Muscle layer of colon (tissue), 2 donors: ENCODE data around the gene DYSF.

Experiments
- H3K27ac ChIP-seq: one replicate; pipeline ENCODE4 v1.7.0; 2013; ENCODE audit warnings: low read depth, mild to moderate bottlenecking, low read length, moderate library complexity
- H3K27me3 ChIP-seq, 2 donors: one replicate each; pipeline ENCODE4 v1.7.0; 2013; ENCODE audit warnings: low read length in 2 of 2, mild to moderate bottlenecking in 2 of 2; ENCODE audit not compliant: insufficient read depth in 2 of 2, control insufficient read depth in 1 of 2
- H3K36me3 ChIP-seq: one replicate; pipeline ENCODE4 v1.7.0; 2013; ENCODE audit warnings: mild to moderate bottlenecking, low read length; ENCODE audit not compliant: insufficient read depth
- H3K4me1 ChIP-seq: one replicate; pipeline ENCODE4 v1.7.0; 2013; ENCODE audit warnings: mild to moderate bottlenecking, low read length; ENCODE audit not compliant: insufficient read depth
- H3K4me3 ChIP-seq, 2 donors: one replicate each; pipeline ENCODE4 v1.7.0; 2013; ENCODE audit warnings: low read length in 2 of 2, low read depth in 1 of 2, mild to moderate bottlenecking in 1 of 2, moderate library complexity in 1 of 2
- H3K9ac ChIP-seq: one replicate; pipeline ENCODE4 v1.7.0; 2013; ENCODE audit warnings: low read length
- H3K9me3 ChIP-seq: one replicate; pipeline ENCODE4 v1.7.0; 2013; ENCODE audit warnings: mild to moderate bottlenecking, low read length
- donor health status: abdominal sarcoma.
- donor health status: Adenocarcinoma of cecum.

The DYSF gene

DNA sequence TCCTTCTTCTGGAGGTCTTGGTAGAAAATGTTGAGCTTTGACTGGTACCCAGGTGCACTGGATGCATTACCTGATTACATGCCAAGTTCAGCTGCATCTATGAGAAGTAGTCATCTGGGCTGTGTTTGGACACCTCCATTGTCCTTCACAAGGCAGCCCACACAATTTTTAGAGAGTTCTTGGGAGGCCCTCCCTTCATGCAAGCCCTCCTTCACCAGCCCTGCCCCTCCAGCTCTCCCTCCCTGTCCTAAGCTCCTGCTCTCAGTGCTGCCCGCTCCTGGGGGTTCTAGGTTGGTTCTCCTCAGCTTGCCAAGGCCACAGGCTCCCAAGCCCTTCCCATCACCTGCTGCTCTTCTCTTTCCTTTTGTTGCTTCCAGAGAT, 148.7 kb downstream of the DYSF start:
- H3K9me3 ChIP-seq, result no peaks in the 10 kb centered on the region
- H3K27ac ChIP-seq, result no peak overlapping the region
- H3K36me3 ChIP-seq, result peaks cover 8% of the 10 kb centered on the region
- no peaks in the 10 kb centered on the region for H3K4me1 ChIP-seq
- no peaks in the 10 kb centered on the region for H3K27me3 ChIP-seq
- no peak overlapping the region for H3K9ac ChIP-seq
- no peak overlapping the region for H3K4me3 ChIP-seq

DNA sequence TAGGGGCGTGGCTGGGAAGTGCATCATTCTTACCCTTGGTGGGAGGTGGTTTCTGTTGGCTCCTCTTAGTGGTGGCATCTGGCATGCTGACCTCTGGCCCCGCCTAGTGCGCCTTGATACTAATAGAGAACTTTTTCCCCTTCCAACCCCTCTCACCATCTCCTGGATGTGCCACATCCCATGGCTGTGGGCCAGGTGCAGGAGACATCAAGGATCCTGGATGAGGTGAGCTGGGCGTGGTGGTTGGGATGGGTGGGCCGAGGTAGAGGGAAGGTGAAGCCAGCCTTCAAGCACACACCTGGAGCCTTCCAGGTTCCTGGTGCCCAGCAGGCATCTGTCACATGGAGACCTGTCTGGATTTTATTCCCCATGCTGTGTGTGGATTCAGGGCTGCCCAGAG, 149.2 kb downstream of the DYSF start:
- peaks cover 8% of the 10 kb centered on the region for H3K36me3 ChIP-seq
- H3K4me3 ChIP-seq, result no peak overlapping the region
- H3K27me3 ChIP-seq, result no peaks in the 10 kb centered on the region
- H3K27ac ChIP-seq, result no peak overlapping the region
- no peaks in the 10 kb centered on the region for H3K9me3 ChIP-seq
- no peaks in the 10 kb centered on the region for H3K4me1 ChIP-seq
- H3K9ac ChIP-seq, result no peak overlapping the region

DNA sequence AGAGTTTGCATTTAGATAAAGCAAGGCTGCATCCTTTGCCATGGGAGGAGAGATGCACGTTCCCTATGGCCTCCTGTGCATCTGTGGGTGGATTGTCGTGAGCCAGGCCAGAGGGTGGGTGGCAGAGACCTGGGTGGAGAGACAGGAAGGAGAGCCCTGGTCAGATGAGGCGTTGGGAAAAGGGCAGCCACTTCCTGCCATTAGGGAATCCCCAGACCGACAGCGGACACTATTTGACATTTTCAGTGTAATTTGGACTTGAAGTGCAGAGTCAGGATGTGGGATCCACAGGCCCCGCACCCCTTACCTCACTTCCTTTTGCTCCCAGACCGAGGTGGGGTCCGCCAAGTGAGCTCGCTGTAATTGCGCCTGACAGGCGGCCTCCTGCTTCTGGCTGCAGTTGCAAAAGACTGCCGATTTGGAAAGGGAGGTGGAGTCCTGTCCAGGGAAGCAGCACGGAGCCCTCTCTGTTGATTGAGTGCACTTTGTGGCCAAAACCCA, 150.0 kb downstream of the DYSF start:
- Histone ChIP-seq H3K4me1 (no peaks in the 10 kb centered on the region), H3K4me3 (no peak overlapping the region), H3K9ac (no peak overlapping the region), H3K27me3 (no peaks in the 10 kb centered on the region), H3K27ac (no peak overlapping the region), H3K9me3 (no peaks in the 10 kb centered on the region), H3K36me3 (peaks cover 8% of the 10 kb centered on the region)

DNA sequence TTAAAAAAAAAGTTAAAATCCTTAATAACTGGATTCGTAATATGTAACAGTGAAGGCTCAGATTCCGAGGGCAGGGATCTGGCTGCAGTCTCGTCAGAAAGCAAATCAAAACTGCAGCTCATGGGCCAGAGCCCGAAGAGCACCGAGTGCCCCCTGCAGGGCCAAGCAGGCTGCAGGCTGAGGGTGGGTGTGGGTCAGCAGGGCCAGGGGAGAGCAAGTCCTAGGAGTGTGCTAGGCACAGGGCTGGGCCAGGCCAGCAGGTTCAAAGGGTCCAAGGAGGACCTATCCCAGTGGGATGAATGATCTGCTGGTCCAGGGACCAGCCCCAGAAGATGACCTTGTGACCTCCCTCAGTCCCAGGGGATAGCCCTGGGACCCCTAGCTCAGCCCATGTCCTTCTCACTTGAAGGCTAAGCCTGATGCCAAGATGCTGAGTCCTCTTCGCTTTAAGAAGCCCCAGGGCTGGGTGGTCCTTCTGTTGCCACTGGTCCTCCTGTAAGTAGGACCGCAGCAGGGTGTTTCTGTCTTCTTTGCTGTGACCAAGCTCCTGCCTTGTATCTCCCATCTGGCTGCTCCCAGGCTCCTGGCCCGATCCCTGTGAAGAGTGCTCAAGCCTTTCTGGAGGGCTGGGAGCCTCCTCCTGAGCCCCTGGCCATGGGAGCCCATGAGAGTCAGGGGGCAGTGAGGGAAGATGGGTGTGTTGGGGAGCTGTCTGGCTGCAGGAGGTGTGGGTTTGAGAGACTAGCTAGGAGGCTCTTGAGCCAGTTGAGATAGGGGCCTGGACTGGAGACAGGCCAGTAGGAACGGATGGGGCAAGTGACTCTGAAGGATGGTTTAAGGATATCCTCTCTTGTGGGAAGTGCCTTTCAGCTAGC, 150.7 kb downstream of the DYSF start:
- Histone ChIP-seq H3K9ac (no peak overlapping the region), H3K4me1 (no peaks in the 10 kb centered on the region), H3K27ac (no peak overlapping the region), H3K4me3 (no peak overlapping the region), H3K9me3 (no peaks in the 10 kb centered on the region), H3K36me3 (peaks cover 8% of the 10 kb centered on the region), H3K27me3 (no peaks in the 10 kb centered on the region)

DNA sequence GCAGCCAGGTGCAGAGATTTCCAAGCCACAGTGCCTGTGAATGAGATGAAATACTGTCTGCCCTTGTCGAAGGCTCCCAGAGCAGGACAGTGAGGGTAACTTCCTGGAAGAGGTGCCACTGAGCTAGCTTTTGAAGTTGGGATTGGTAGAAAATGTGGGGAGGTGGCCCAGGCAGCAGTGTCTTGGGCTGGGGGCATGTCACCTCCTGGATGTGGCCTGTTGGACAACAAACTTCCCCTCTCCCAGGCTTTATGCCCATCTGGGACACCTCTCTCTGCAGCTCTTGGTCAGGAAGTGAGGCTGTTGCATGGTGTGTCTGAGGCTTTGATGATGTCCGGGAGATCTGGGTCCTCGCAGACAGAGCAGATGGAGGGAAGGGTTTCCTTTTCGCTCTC, 151.4 kb downstream of the DYSF start:
- no peak overlapping the region for H3K4me3 ChIP-seq
- no peaks in the 10 kb centered on the region for H3K27me3 ChIP-seq
- no peaks in the 10 kb centered on the region for H3K4me1 ChIP-seq
- H3K9ac ChIP-seq, result no peak overlapping the region
- H3K27ac ChIP-seq, result no peak overlapping the region
- peaks cover 8% of the 10 kb centered on the region for H3K36me3 ChIP-seq
- no peaks in the 10 kb centered on the region for H3K9me3 ChIP-seq

DNA sequence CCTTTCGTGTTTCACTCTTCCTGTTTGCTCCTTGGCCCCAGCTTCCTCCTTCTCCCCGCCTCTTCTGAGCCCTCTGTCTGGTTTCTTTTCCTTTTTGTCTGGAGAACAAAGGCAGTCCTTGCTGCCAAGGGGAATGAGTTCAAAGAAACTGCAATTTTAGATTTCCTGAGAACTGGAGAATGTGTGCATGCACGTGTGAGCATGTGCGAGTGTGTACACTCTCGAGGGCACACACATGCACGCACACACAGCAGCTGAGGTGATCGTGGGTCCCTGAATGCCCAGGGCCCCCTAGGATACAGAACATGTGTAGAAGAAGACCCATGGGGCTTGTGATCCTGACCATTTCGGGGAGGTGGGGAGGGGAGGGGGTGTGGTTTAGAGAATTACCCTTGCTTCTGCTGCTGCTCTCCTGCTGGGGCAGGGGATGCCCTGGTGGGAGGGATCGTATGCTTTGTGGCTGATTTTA, 151.8 kb downstream of the DYSF start:
- H3K36me3 ChIP-seq, result peaks cover 8% of the 10 kb centered on the region
- H3K9me3 ChIP-seq, result no peaks in the 10 kb centered on the region
- no peaks in the 10 kb centered on the region for H3K4me1 ChIP-seq
- H3K9ac ChIP-seq, result no peak overlapping the region
- H3K27me3 ChIP-seq, result no peaks in the 10 kb centered on the region
- no peak overlapping the region for H3K27ac ChIP-seq
- H3K4me3 ChIP-seq, result no peak overlapping the region

DNA sequence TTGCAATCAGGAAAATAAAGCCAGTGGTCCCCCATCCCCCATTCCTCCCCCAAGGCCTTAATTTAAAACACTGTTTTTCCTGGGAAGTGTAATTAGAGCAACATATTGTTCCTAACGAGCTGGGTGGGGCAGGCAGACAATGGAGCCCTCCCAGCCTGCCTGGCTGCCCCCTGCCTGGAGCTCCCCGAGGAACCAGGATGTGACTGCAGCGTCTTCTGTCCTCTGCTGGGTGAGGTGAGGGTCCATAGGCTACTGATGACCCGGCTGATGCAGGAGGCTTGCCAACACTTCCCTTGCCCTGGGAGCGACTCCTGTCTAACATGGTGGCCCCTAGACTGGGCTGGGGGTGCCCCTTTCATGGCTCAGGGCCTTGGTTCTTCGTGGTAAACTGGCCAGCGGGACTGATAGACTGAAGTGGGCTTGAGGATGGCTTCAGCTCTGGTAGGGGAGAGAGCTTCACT, 152.4 kb downstream of the DYSF start:
- Histone ChIP-seq H3K36me3 (peaks cover 8% of the 10 kb centered on the region), H3K27me3 (no peaks in the 10 kb centered on the region), H3K9ac (no peak overlapping the region), H3K4me1 (no peaks in the 10 kb centered on the region), H3K4me3 (no peak overlapping the region), H3K27ac (no peak overlapping the region), H3K9me3 (no peaks in the 10 kb centered on the region)

DNA sequence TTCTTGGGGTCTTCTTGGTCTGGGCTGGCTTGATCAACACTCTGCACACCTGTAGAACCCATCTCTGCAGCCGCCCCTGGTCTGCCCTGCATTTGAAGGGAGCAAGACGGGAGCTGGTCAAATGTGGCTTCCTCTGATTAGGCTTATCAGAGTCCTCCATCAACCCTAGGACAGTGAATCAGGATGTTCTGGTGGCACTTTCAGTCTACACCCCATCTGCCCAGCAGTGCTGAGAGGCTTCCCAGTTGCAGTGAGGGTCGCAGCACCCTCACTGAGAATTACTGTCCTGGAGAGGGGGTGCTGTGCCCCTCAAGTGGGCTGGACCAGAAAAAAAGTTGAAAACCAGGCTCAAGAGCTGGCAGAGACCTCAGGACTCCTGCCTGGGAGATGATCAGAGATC, 152.9 kb downstream of the DYSF start:
- Histone ChIP-seq H3K4me1 (no peaks in the 10 kb centered on the region), H3K9ac (no peak overlapping the region), H3K27ac (no peak overlapping the region), H3K4me3 (no peak overlapping the region), H3K9me3 (no peaks in the 10 kb centered on the region), H3K27me3 (no peaks in the 10 kb centered on the region), H3K36me3 (peaks cover 8% of the 10 kb centered on the region)

DNA sequence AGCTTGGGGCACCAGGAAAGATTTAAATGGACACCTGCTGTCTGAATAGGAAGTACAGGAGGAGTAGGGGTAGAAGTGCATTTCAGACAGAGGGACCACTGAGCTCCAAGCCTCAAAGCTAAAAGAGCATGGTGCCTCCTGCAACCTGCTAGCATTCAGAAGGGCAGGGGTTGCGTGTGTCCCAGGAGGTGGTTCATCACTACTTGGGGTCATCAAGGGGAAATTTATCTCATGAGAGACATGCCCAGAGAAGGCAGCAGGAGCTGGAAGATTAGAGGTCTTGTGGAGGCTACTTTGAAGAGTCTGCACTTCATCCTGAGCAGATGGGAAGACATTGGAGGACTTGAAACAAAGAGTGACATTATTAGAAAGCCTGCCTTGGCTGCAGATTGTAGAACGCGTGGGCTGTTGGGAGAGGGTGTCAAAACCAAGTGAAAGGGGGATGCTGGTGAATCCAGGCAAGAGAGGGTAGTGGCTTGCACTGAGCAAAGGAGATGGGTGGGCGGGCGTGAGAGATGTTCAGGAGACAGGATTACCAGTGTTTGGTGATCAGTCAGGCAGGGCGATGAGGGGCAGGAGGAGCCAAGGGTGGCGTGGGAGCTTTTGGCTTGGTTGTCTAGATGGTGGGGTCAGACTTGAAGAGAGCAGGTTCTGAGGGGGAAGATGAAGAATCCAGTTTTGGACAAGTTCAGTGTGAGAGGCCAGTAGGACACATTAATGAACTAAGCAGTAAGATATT, 154.0 kb downstream of the DYSF start:
- Histone ChIP-seq H3K36me3 (peaks cover 17% of the 10 kb centered on the region), H3K27me3 (no peaks in the 10 kb centered on the region), H3K9ac (no peak overlapping the region), H3K27ac (no peak overlapping the region), H3K9me3 (no peaks in the 10 kb centered on the region), H3K4me3 (no peak overlapping the region), H3K4me1 (no peaks in the 10 kb centered on the region)

DNA sequence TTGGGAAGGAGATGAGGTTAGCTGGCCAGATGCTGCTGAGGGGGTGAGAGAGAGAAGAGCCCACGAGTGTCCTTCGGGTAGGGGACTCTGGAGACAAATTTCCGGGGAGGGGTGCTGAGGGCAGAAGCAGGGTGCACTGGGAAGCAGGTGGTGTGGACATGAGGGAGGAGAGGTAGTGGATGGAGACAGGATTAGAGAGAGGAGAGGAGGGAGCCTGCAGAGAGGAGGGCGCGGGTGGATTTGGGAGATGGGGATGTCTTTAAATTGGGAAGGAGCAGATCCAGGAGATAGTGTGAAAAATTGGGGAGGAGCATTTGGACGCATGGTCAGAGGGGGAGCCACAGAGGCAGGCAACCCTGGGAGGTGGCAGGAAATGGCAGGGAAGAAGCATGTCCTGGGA, 154.7 kb downstream of the DYSF start:
- Histone ChIP-seq H3K4me1 (no peaks in the 10 kb centered on the region), H3K36me3 (peaks cover 16% of the 10 kb centered on the region), H3K4me3 (no peak overlapping the region), H3K27me3 (no peaks in the 10 kb centered on the region), H3K27ac (no peak overlapping the region), H3K9me3 (no peaks in the 10 kb centered on the region), H3K9ac (no peak overlapping the region)

DNA sequence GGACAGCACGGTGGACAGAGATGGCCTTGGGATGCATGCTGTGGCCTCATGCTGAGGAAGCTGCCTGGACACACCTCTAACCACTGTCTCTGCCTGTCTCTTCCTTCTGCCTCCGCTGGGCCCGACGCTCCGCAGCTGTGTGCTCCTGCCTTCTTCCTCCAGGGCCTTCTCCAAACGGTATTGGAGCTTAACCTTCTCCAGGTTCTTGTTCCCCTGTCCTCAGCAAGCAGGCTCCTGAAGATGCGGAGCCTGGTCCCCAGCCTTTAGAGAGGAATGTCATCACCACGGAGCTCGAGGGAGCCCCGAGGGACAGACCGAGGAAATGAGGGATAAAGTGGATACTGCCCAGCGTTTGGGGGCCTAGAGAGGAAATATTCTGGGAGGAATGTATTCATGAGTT, 155.1 kb downstream of the DYSF start:
- no peak overlapping the region for H3K4me3 ChIP-seq
- H3K4me1 ChIP-seq, result no peaks in the 10 kb centered on the region
- no peak overlapping the region for H3K27ac ChIP-seq
- H3K36me3 ChIP-seq, result peaks cover 16% of the 10 kb centered on the region
- H3K27me3 ChIP-seq, result no peaks in the 10 kb centered on the region
- no peak overlapping the region for H3K9ac ChIP-seq
- H3K9me3 ChIP-seq, result no peaks in the 10 kb centered on the region
